EL (cell line): Measurements from ENCODE around the gene WDR20.
"Not testable (repeated sequence)": the region's sequence is repeated elsewhere in the genome, so short reads cannot be mapped to it uniquely, and the experiment has no call there.

Experiments used
- DNase-seq: peaks from one replicate; pipeline ENCODE4 v3.0.0-alpha.2; 2016

WDR20 gene

GRCh38 chr14:102241147-102241546 is 101.5 kb downstream of the WDR20 start:
- DNase-seq, result no peak

GRCh38 chr14:102243795-102244194 is 104.1 kb downstream of the WDR20 start:
- not testable (repeated sequence) for DNase-seq

- DNase-seq, result no peak
These were observed 106.4 kb downstream of the WDR20 start for GRCh38 chr14:102246071-102246470.

GRCh38 chr14:102248121-102248520 is 108.4 kb downstream of the WDR20 start:
- no peak for DNase-seq

GRCh38 chr14:102249041-102249440 is 109.3 kb downstream of the WDR20 start:
- DNase-seq, result peak; percentile 45

GRCh38 chr14:102249981-102250380 is 110.3 kb downstream of the WDR20 start:
- no peak for DNase-seq

GRCh38 chr14:102250636-102251035 is 110.9 kb downstream of the WDR20 start:
- DNase-seq, result no peak

- DNase-seq, result no peak
These were observed 111.5 kb downstream of the WDR20 start for GRCh38 chr14:102251161-102251560.

GRCh38 chr14:102252834-102253801 is 113.4 kb downstream of the WDR20 start:
- DNase-seq, result no peak

GRCh38 chr14:102255401-102256190 is 115.9 kb downstream of the WDR20 start:
- DNase-seq, result peak; percentile 71

- no peak for DNase-seq
These were observed 117.0 kb downstream of the WDR20 start for GRCh38 chr14:102256716-102257115.

GRCh38 chr14:102258136-102258535 is 118.4 kb downstream of the WDR20 start:
- no peak for DNase-seq
